ENCODE results near the gene TTC21B.
A peak's percentile ranks its signal among the peaks of the same experiment; 100 is the strongest.

Gene TTC21B

GRCh38 chr2:165920748-165921147 lies 32.8 kb downstream of the TTC21B start:
- no peak for DNase-seq

GRCh38 chr2:165913636-165914035 lies 39.9 kb downstream of the TTC21B start:
- DNase-seq = no peak

GRCh38 chr2:165911981-165912380 lies 41.6 kb downstream of the TTC21B start:
- DNase-seq = no peak

GRCh38 chr2:165911231-165911630 lies 42.3 kb downstream of the TTC21B start:
- no peak for DNase-seq

- no peak for DNase-seq
These were observed 44.1 kb downstream of the TTC21B start for GRCh38 chr2:165909466-165909865.

GRCh38 chr2:165905854-165906253 lies 47.7 kb downstream of the TTC21B start:
- DNase-seq = no peak

- DNase-seq = no peak
These were observed 48.3 kb downstream of the TTC21B start for GRCh38 chr2:165905269-165905668.

GRCh38 chr2:165904432-165904831 lies 49.1 kb downstream of the TTC21B start:
- no peak for DNase-seq

- DNase-seq = no peak
These were observed 50.2 kb downstream of the TTC21B start for GRCh38 chr2:165903406-165903805.

- DNase-seq = peak in 1 of 2 donors; percentile 25
These were observed 50.6 kb downstream of the TTC21B start for GRCh38 chr2:165902934-165903333.

- no peak for DNase-seq
These were observed 51.8 kb downstream of the TTC21B start for GRCh38 chr2:165901620-165902298.

GRCh38 chr2:165899311-165899710 lies 54.3 kb downstream of the TTC21B start:
- DNase-seq = no peak

- no peak for DNase-seq
These were observed 55.2 kb downstream of the TTC21B start for GRCh38 chr2:165898381-165898780.

GRCh38 chr2:165897726-165898125 lies 55.9 kb downstream of the TTC21B start:
- DNase-seq = peak in 1 of 2 donors; percentile 9

- no peak for DNase-seq
These were observed 56.5 kb downstream of the TTC21B start for GRCh38 chr2:165897074-165897473.

GRCh38 chr2:165895974-165896373 lies 57.6 kb downstream of the TTC21B start:
- no peak for DNase-seq

- no peak for DNase-seq
These were observed 60.0 kb downstream of the TTC21B start for GRCh38 chr2:165893556-165893955.

GRCh38 chr2:165892526-165892925 lies 61.0 kb downstream of the TTC21B start:
- DNase-seq = no peak

- no peak for DNase-seq
These were observed 61.6 kb downstream of the TTC21B start for GRCh38 chr2:165891943-165892342.

- no peak for DNase-seq
These were observed 62.2 kb downstream of the TTC21B start for GRCh38 chr2:165891345-165891744.

GRCh38 chr2:165889798-165890197 lies 63.8 kb downstream of the TTC21B start:
- no peak for DNase-seq

- DNase-seq = no peak
These were observed 64.4 kb downstream of the TTC21B start for GRCh38 chr2:165889158-165889557.

GRCh38 chr2:165888171-165888570 lies 65.4 kb downstream of the TTC21B start:
- DNase-seq = no peak

GRCh38 chr2:165886487-165887146 lies 67.0 kb downstream of the TTC21B start:
- no peak for DNase-seq
